Parathyroid adenoma (tissue), 2 donors: ENCODE results near the gene WNT3.
"Not testable (repeated sequence)": the region's sequence is repeated elsewhere in the genome, so short reads cannot be mapped to it uniquely, and the experiment has no call there.

Source experiments
- H2AFZ ChIP-seq: fragments of 300-600 bp; sonication (generic); one replicate; pipeline ENCODE4 v1.7.0; 2017; ENCODE audit warnings: antibody characterized with exemption, mild to moderate bottlenecking
- H3K27ac ChIP-seq: fragments of 300-600 bp; sonication (generic); one replicate; pipeline ENCODE4 v1.7.0; 2017
- H3K27me3 ChIP-seq: fragments of 300-600 bp; sonication (generic); one replicate; pipeline ENCODE4 v1.7.0; 2017; ENCODE audit warnings: low read length; ENCODE audit not compliant: control insufficient read depth, insufficient read depth
- H3K36me3 ChIP-seq: fragments of 300-600 bp; sonication (generic); one replicate; pipeline ENCODE4 v1.7.0; 2017; ENCODE audit warnings: low read length; ENCODE audit not compliant: control insufficient read depth, insufficient read depth
- H3K4me1 ChIP-seq: fragments of 300-600 bp; sonication (generic); one replicate; pipeline ENCODE4 v1.7.0; 2017; ENCODE audit warnings: control low read depth
- H3K4me2 ChIP-seq: fragments of 300-600 bp; sonication (generic); one replicate; pipeline ENCODE4 v1.7.0; 2017; ENCODE audit warnings: low read length
- H3K4me3 ChIP-seq: fragments of 300-600 bp; sonication (generic); one replicate; pipeline ENCODE4 v1.7.0; 2017; ENCODE audit warnings: low read depth, low read length
- H3K79me2 ChIP-seq: fragments of 300-600 bp; sonication (generic); one replicate; pipeline ENCODE4 v1.7.0; 2017; ENCODE audit warnings: control low read depth
- H3K9ac ChIP-seq: fragments of 300-600 bp; sonication (generic); one replicate; pipeline ENCODE4 v1.7.0; 2017; ENCODE audit warnings: mild to moderate bottlenecking
- H3K9me3 ChIP-seq: fragments of 300-600 bp; sonication (generic); one replicate; pipeline ENCODE4 v1.7.0; 2017; ENCODE audit warnings: low read length; ENCODE audit not compliant: control insufficient read depth
- TF ChIP-seq, protein P1 (sequence below): fragments of 300-600 bp; sonication (generic); IDR thresholded peaks from one replicate; pipeline ENCODE4 v1.7.0; 2017; ENCODE audit warnings: antibody characterized with exemption, mild to moderate bottlenecking
- donor health status: primary hyperparathyroidism.

The WNT3 gene

GRCh38 chr17:46793541-46793940 lies 25.0 kb downstream of the WNT3 start:
- Histone ChIP-seq H2AFZ (no peak overlapping the region), H3K36me3 (no peaks in the 10 kb centered on the region), H3K27me3 (no peaks in the 10 kb centered on the region), H3K9me3 (no peaks in the 10 kb centered on the region), H3K4me3 (no peak overlapping the region), H3K9ac (no peak overlapping the region), H3K4me2 (no peak overlapping the region), H3K4me1 (no peaks in the 10 kb centered on the region), H3K79me2 (no peaks in the 10 kb centered on the region), H3K27ac (no peak overlapping the region)
- TF ChIP-seq, protein P1, sequence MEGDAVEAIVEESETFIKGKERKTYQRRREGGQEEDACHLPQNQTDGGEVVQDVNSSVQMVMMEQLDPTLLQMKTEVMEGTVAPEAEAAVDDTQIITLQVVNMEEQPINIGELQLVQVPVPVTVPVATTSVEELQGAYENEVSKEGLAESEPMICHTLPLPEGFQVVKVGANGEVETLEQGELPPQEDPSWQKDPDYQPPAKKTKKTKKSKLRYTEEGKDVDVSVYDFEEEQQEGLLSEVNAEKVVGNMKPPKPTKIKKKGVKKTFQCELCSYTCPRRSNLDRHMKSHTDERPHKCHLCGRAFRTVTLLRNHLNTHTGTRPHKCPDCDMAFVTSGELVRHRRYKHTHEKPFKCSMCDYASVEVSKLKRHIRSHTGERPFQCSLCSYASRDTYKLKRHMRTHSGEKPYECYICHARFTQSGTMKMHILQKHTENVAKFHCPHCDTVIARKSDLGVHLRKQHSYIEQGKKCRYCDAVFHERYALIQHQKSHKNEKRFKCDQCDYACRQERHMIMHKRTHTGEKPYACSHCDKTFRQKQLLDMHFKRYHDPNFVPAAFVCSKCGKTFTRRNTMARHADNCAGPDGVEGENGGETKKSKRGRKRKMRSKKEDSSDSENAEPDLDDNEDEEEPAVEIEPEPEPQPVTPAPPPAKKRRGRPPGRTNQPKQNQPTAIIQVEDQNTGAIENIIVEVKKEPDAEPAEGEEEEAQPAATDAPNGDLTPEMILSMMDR = no peak

GRCh38 chr17:46793023-46793422 lies 25.5 kb downstream of the WNT3 start:
- not testable (repeated sequence) for H3K4me1 ChIP-seq, H3K27me3 ChIP-seq

GRCh38 chr17:46792071-46792470 lies 26.4 kb downstream of the WNT3 start:
- Histone ChIP-seq H3K4me3 (no peak overlapping the region), H3K9ac (no peak overlapping the region), H3K79me2 (no peaks in the 10 kb centered on the region), H3K4me2 (no peak overlapping the region), H2AFZ (no peak overlapping the region), H3K27me3 (no peaks in the 10 kb centered on the region), H3K4me1 (no peaks in the 10 kb centered on the region), H3K36me3 (no peaks in the 10 kb centered on the region), H3K9me3 (no peaks in the 10 kb centered on the region), H3K27ac (no peak overlapping the region)
- TF ChIP-seq, protein P1 = no peak

More at GRCh38 chr17:46793023-46793422, 25.5 kb downstream of the WNT3 start:
- H3K36me3 ChIP-seq, H3K9ac ChIP-seq, H3K4me3 ChIP-seq, H3K4me2 ChIP-seq, H2AFZ ChIP-seq, H3K27ac ChIP-seq, H3K79me2 ChIP-seq, H3K9me3 ChIP-seq: not testable (repeated sequence)

DNA sequence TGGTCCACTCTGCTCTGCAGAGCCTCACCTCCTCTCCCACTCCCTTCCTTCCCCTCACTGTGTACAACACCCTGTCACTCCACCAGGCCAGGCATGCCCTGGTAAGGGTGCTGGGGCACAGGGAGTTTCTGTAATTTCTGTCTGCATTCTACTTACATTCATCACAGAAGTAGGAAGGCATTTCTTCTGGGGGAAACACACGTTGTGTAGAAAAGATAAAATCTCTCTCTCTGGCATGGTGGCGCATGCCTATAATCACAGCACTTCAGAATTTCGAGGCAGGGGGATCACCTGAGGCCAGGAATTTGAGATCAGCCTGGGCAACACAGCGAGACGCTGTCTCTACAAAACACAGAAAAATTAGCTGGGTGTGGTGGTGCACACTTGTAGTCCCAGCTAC lies 27.0 kb downstream of the WNT3 start:
- no peak overlapping the region for H3K4me2 ChIP-seq
- TF ChIP-seq, protein P1 = no peak
- no peaks in the 10 kb centered on the region for H3K27me3 ChIP-seq

DNA sequence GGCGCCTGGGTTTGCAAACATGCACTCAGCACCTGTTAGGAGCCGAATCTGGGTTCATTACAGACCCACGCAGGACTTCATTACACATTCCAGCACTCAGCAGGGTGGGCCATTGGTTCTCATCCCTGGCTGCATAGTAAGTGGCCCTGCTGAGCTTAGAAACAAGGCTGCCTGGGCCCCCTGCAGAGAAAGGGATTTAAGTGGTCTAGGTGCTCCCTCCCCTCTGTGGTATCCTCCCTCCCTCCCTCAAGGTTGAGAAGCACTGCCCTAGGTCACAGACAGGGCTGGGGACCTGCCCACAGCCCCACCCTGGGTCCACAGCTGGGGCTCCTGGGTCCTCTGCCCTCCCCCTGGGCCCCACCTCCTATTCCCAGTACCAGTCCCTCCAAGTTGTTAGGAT lies 28.3 kb downstream of the WNT3 start:
- H3K79me2 ChIP-seq = no peaks in the 10 kb centered on the region
- no peaks in the 10 kb centered on the region for H3K27me3 ChIP-seq
- H3K36me3 ChIP-seq = no peaks in the 10 kb centered on the region

More for the DNA sequence above, 27.0 kb downstream of the WNT3 start:
- Histone ChIP-seq H3K9ac (no peak overlapping the region), H3K27ac (no peak overlapping the region), H3K9me3 (no peaks in the 10 kb centered on the region), H3K4me1 (no peaks in the 10 kb centered on the region), H2AFZ (no peak overlapping the region), H3K36me3 (no peaks in the 10 kb centered on the region), H3K79me2 (no peaks in the 10 kb centered on the region), H3K4me3 (no peak overlapping the region)

More for the DNA sequence above, 28.3 kb downstream of the WNT3 start:
- no peak overlapping the region for H3K4me3 ChIP-seq
- H3K4me2 ChIP-seq = no peak overlapping the region
- H2AFZ ChIP-seq = no peak overlapping the region
- no peak overlapping the region for H3K9ac ChIP-seq
- TF ChIP-seq, protein P1 = no peak
- H3K9me3 ChIP-seq = no peaks in the 10 kb centered on the region
- H3K27ac ChIP-seq = no peak overlapping the region
- no peaks in the 10 kb centered on the region for H3K4me1 ChIP-seq
